NCI-H2196 treated with DMSO at 0.1 percent for 48 hours (cell line): Measurements from ENCODE around the gene NUBP1.
A peak's percentile ranks its signal among the peaks of the same experiment; 100 is the strongest.
"Not testable (repeated sequence)": the region's sequence is repeated elsewhere in the genome, so short reads cannot be mapped to it uniquely, and the experiment has no call there.

Experiments used
- DNase-seq: peaks from one replicate; lab custom pipeline; 2025; ENCODE audit not compliant: unreplicated experiment; lab: John Stamatoyannopoulos, UW

Gene NUBP1

DNA sequence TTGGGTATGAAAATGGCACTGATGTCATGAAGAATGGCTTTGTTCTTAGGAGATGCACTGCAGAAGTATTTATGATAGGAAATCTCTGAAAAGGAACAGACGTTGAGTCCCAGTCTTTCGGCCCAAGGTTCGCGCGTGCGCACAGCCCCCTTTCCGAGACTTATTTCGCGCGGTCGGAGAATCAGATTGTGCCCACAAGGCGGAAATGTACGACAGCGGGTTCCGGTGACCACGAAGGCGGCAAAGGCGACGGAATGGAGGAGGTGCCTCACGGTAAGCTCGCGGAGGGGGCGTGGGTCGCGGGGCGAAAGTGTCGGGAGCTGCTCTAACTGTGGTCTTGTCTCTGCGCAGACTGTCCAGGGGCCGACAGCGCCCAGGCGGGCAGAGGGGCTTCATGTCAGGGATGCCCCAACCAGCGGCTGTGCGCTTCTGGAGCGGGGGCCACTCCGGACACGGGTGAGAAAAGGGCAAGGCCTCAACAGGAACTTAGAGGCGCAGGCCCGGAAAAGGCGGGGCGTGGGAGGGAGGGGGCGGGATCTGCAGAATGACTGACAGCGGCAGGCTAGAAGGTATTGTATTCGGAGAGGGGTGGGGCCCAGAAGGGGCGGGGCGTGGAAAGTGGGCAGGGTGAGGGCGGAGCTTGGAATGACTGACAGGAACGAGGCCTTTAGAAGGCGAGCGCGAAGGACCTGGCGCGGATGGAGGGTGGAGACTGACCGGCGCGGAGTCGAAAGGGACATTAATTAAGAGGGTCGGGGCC, at the start of gene NUBP1:
NUBP1 (plus strand) TSS at position 233 of the 760 bp plus-strand sequence; CDS start at position 255, 22 bp downstream.
- DNase-seq = peak; percentile 89

GRCh38 chr16:10693889-10694288, 49.8 kb upstream of the NUBP1 start:
- no peak for DNase-seq

DNA sequence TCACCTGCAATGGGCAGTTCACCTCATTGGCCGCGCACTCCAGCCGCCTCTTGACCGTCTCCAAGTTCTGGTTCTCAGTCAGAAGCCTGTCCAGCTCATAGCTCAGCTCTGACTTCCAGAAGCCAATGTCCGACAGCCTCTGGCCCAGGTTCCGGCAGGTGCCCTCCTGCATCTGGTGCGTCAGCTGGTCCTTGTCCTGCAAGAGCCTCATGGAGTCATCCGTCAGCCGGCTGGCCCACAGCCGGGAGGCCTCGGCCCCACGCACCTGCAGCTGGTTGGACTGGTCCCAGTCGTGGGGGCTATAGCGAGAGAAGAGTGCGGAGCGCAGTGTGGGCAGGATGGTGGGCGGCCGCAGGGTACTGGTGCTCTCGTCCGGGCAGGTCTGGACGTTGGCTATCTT, 49.3 kb upstream of the NUBP1 start:
- DNase-seq = no peak

- DNase-seq = no peak
Measured at GRCh38 chr16:10694830-10695229, 48.8 kb upstream of the NUBP1 start, which contains the start of gene TEKT5. Gene TEKT5 (minus strand): TSS chr16:10694930. CDS start chr16:10694873, 57 bp downstream.

DNA sequence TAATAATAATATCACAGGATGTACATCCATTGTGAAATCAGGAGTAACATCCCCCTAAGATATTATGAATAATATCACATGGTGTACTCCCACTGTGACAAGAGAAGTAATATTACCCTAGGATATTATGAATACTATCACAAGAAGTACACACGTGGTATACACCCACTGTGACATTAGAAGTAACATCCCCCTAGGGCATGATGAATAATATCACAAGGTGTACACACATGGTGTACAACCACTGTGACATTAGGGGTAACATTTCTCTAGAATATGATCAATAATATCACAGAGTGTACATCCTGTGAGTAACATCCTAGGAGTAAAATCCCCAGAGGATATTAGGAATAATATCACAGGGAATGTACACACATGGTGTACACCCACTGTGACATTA, 43.9 kb upstream of the NUBP1 start:
- DNase-seq = no peak

DNA sequence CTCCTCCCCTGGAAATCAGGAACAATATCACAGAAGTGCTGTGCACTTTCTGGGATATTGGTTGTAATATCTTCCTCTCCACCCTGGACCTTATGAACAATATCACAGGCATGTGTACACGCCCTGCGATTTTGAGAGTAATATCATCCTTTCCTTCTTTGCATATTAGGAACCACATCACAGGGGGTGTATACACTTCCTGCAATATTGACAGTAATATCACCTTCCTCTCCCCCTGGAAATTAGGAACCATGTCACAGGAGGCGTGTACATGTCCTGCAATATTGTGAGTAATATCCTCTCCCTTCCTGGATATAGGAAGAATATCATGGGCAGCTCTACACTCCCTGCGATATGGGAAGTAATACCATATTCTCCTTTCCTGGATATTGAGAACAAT, 34.7 kb upstream of the NUBP1 start:
- DNase-seq = no peak

DNA sequence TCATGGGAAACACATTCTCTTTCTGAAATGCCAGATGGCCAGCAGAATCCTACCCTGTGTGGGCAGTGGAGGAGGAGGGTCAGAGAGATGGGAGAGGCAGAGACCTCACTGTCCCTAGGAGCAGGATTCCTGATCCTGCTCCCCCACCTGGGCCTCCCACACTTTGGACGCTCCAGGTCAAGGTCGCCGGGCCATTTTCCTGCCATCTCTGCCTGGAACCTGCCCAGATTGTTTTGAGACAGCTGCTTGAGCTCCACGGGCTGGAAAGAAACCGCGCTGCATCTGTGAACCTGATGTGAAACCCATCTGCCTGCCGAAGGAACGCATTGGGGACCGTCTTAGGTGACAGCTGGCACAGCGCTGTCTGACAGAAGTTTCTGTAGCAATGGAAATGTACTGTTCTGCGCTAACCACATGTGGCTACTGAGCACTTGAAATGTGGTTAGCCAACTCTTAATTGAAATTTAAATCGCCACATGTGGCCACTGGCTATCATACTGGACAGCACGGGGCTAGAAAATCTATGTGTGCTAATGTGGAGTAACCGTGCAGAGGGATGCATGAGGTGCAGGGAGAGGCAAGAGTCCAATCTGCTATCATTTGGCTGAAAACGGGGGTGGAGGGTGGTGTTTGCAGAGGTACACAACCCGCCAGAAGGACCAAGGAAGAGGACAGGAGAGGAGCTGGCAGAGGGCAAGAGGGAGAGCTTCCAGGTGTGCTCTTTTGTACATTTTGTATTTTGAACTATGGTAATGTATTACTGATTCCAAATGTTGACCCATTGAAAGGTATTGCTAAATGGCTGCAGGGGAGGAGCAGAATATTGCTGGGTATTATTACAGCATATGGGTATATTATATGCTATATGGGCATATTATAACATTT, 15.4 kb upstream of the NUBP1 start:
- no peak for DNase-seq

DNA sequence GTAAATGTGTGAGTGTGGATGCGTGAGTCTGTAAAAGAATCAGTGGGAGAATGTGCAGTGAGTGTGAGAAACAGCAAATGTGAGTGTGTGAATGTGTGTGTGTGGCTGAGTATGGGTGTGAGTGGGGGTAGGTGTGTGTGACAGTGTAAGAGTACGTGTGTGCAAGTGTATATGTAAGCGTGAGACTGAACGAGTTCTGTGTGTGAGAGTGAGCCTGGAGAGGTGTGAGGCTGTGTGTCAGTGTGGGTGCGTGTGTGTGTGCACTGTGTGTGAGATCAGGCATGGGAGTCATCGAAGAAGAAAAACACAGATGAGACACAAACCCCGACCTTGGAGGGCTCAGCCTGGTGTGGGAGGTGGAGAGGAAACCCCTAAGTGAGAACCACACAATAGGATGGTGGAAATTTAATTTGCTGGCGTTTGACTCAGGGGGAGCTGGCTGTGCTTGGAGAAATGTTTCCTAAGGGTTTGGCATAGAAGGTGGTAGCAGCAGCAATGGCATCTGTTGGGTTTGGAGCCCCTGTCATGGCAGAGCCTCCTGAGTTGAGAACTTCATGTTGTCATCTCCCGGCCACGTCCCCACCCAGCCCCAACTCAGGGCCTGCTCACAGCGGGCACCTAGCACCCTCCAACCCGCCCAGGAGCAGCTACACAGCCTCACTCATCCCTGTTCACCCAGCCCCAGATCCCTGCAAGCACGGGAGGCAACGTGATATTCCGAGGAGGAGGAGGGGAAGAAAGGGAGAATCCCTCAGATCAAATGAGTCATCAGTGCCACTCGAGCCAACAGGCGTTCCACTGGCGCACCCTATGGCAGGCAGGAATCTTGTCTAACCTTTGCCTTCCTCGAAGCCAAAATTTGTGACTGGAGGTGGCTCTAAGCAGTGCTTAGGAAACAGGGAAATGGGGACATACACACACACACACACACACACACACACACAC, 14.3 kb upstream of the NUBP1 start:
- peak; percentile 59 for DNase-seq

- no peak for DNase-seq
Measured at GRCh38 chr16:10731790-10732189, 11.9 kb upstream of the NUBP1 start.

- DNase-seq = peak; percentile 64
Measured at GRCh38 chr16:10737068-10737625, 6.5 kb upstream of the NUBP1 start.

DNA sequence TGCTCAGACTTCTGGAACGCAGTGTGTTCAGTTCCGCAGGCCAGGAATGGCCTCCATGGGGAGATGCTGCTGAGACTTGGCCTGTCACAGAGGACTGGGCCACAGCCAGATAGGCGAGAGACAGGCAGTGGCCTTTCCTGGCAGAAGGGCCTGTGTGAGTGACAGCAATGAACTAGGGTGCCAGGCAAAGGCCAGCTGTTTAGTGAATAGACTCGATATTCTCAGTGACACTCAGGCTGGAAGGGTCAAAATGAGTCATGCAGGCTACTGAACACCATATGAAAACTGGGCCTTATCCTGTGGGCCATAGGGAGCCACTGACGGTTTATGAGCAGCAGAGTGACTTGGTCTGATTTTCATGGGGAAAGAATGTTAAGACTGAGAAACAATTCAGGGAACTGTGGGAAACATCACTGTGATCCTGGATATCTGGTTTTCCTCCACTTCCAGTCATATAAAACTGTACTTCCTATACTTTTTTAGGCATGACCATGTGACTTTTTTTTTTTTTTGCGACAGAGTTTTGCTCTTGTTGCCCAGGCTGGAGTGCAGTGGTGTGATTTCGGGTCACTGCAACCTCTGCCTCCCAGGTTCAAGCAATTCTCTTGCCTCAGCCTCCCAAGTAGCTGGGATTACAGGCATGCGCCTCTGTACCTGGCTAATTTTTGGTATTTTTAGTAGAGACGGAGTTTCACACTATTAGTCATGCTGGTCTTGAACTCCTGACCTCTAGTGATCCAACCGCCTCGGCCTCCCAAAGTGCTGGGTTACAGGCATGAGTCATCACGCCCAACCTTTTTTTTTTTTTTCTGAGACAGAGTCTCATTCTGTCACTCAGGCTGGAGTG, 5.2 kb upstream of the NUBP1 start:
- no peak for DNase-seq

DNA sequence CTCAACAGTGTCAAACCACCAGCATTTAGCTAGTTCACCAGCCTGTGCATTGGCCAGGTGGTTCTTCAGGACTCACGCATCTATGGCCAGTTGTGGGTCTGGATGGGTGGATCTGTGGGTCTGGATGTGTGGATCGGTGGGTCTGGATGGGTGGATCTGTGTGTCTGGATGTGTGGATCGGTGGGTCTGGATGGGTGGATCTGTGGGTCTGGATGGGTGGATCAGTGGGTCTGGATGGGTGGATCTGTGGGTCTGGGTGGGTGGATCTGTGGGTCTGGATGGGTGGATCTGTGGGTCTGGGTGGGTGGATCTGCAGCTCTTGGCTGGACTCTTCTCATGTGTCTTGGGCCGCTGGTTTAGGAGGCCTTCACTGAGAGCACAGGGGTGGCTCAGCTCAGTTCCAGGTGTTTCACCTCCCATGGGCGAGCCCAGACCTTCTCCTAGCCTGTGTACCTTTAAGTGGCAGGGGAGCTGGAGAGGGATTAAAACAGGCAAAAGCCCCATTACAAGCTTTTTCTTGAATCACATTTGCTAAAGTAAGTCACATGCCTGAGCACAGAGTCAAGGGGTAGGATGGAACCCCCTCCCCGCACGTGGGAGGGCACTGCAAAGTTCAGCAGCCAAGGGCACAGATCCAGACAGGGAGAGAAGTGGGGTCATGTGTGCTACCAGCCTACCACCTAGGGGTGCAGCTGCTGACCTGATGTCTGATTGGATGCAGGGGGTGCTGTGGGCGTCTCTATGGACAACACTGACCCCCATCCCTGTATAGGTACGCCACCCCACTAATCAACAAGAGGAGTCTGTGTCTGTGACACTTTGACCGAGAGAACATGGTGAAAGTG, 3.4 kb upstream of the NUBP1 start:
- no peak for DNase-seq

GRCh38 chr16:10740845-10741208, 2.8 kb upstream of the NUBP1 start:
- DNase-seq = no peak

DNA sequence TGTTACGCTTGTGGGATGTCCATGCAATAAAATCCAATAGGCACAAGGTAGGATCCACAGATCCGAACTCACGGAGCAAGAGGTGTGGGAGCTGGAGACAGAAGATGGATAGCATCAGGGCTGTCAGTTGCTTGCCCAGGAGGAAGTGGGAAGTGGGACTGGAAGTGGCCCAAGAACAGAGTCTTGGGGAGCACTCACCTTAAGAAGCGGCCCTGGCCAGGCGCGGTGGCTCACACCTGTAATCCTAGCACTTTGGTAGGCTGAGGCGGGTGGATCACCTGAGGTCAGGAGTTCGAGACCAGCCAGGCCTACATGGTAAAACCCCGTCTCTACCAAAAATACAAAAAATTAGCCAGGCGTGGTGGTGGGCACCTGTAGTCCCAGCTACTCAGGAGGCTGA, 2.4 kb upstream of the NUBP1 start:
- DNase-seq = not testable (repeated sequence)

DNA sequence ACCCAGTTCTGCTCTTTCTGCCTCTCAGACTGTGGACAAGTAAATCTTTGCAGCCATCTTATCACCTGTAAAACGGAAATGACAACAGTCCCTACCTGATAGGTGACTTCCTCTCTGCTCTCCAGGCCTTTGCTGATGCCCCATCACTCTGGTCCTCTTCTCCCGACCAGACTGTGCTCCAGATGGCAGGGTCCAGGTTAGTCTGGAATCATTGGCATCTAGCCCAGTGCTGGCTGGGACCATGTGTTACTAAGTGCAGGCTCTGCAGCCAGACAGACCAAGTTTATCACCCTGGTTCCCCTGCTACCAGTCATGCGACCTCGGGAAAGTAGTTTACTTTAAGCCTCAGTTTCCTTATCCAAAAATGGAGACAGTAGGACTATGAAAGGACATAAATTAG, 1.8 kb upstream of the NUBP1 start:
- no peak for DNase-seq

DNA sequence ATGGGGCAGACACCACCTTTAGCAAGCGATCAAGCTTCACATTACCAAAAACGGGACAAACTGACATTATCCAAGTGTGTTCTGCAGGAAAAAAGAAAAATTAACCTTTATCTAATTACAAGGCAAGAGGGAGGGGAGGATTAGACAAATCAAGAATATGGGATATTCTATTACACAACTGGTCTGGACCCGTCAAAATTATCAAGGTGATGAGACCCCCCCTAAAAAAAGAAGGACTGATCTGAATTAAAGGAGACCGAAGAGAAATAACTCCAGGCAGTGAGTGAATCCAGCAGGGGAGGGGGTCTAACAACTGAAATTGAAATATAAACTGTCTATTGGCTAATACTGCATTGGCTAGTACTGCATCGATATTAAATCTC, 424 bp upstream of the NUBP1 start:
- no peak for DNase-seq

- no peak for DNase-seq
Measured at GRCh38 chr16:10744370-10745030, 858 bp downstream of the NUBP1 start.

DNA sequence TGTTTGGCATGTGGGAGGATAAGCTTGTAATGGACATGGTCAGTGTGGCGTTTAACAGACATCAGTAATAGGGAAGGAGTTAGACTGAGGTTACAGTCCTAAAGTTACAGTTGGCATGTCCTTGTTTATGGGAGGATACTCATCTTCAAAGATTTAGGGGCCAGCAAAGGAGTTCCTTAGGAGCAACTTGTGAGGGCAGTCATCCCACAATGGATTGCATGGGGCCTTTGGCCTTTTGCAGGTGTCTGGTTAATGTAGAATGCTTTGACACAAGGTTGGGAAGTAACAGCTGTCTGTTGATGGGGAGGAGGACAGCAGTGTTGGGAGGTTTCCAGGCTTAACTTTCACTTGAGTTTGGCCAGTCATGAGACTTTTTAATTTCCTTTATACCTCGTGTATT, 2.2 kb downstream of the NUBP1 start:
- DNase-seq = no peak
